Measurements from ENCODE around the gene SOX4. TPM values are rescaled to one million over a fixed set of nuclear protein-coding genes. Genes with fewer than 3 reads are reported as not detected.

Gene SOX4
- polyA plus RNA-seq, 1 donor (not counting 4 experiments of a cell fraction or from before 2014, with no cell fraction given) = 16.3 TPM

DNA sequence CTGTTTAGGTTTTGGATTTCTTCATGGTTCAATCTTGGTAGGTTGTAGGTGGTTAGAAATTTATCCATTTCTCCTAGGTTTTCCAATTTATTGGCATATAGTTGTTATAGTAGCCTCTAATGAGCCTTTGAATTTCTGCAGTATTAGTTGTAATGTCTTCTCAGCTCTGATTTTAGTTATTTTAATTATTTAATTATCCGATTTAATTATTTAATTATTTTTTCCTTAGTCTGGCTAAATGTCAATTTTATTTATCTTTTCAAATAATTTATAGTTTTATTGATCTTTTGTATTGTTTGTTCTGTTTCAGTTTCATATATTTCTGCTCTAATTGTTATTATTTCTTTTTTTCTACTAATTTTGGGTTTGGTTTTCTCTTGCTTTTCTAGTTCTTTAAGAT, 28.1 kb upstream of the SOX4 start:
- no peak overlapping the region for H3K27ac ChIP-seq (ENCODE audit: control insufficient read depth, insufficient read depth, low read length)
- H2AFZ ChIP-seq (ENCODE audit: control insufficient read depth, low read length) = no peak overlapping the region
- no peak overlapping the region for H3K9ac ChIP-seq (ENCODE audit: control insufficient read depth, extremely low read depth, insufficient read depth, low read length)
- dilution Hi-C loops (cut with MboI; ENCODE audit: extremely low pct_ligation_motif_present, low sequenced_read_pairs) = no loop called here
- H3K9me3 ChIP-seq (ENCODE audit: control insufficient read depth, low read depth, low read length) = no peaks in the 10 kb centered on the region
- no peaks in the 10 kb centered on the region for H3K36me3 ChIP-seq (ENCODE audit: control insufficient read depth in 2 of 2, extremely low read depth in 1 of 2, insufficient read depth in 2 of 2, low read length in 2 of 2)
- H3K4me2 ChIP-seq (ENCODE audit: control insufficient read depth, extremely low read depth, insufficient read depth, low read depth, low read length) = no peak overlapping the region
- H4K20me1 ChIP-seq (ENCODE audit: control insufficient read depth, extremely low read depth, insufficient read depth, low read length) = no peaks in the 10 kb centered on the region
- H3K79me2 ChIP-seq (ENCODE audit: control insufficient read depth, insufficient read depth, low read length) = no peaks in the 10 kb centered on the region
- no peaks in the 10 kb centered on the region for H3K9me1 ChIP-seq (ENCODE audit: control insufficient read depth, extremely low read depth, insufficient read depth, low read length)
- TF ChIP-seq, protein P1, sequence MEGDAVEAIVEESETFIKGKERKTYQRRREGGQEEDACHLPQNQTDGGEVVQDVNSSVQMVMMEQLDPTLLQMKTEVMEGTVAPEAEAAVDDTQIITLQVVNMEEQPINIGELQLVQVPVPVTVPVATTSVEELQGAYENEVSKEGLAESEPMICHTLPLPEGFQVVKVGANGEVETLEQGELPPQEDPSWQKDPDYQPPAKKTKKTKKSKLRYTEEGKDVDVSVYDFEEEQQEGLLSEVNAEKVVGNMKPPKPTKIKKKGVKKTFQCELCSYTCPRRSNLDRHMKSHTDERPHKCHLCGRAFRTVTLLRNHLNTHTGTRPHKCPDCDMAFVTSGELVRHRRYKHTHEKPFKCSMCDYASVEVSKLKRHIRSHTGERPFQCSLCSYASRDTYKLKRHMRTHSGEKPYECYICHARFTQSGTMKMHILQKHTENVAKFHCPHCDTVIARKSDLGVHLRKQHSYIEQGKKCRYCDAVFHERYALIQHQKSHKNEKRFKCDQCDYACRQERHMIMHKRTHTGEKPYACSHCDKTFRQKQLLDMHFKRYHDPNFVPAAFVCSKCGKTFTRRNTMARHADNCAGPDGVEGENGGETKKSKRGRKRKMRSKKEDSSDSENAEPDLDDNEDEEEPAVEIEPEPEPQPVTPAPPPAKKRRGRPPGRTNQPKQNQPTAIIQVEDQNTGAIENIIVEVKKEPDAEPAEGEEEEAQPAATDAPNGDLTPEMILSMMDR (optimal IDR thresholded peaks at IDR 0.05 in 1 of 3, IDR thresholded peaks at IDR 0.05 in 1 of 3, conservative IDR thresholded peaks at IDR 0.05 in 1 of 3; ENCODE audit: extremely low read depth in 1 of 3, insufficient read depth in 2 of 3, low read length in 3 of 3) = no peak
- TF ChIP-seq EZH2 (IDR thresholded peaks at IDR 0.05; ENCODE audit: low read length) = no peak
- H3K4me3 ChIP-seq (ENCODE audit: control insufficient read depth in 2 of 3, extremely low read depth in 1 of 3, insufficient read depth in 2 of 3, low read depth in 1 of 3, low read length in 3 of 3) = no peak overlapping the region
- H3K4me1 ChIP-seq (ENCODE audit: control insufficient read depth, extremely low read depth, insufficient read depth, low read length) = no peaks in the 10 kb centered on the region
- DNase-seq (ENCODE audit: low read depth, low spot score) = no peak
- H3K27me3 ChIP-seq (ENCODE audit: control insufficient read depth, extremely low read depth, insufficient read depth, low read length) = no peaks in the 10 kb centered on the region
- no peak for FAIRE-seq

DNA sequence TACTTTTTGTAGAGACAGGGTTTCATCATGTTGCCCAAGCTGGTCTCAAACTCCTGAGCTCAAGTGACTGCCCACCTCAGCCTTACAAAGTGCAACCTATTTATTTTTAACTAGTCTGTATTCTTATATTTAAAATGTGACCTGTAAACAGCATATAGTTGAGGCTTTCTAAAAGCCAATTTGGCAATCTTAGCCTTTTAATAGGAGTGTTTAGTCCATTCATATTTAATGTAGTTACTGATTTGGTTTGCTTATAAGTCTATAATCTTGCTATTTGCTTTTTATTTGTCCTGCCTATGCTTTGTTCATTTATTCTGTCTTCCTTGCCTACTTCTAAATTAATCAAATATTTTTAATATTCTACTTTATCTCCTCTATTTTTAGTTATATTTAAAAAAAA, 15.0 kb upstream of the SOX4 start:
- Histone ChIP-seq H3K4me2 (ENCODE audit: control insufficient read depth, extremely low read depth, insufficient read depth, low read depth, low read length) (no peak overlapping the region), H2AFZ (ENCODE audit: control insufficient read depth, low read length) (no peak overlapping the region), H3K27me3 (ENCODE audit: control insufficient read depth, extremely low read depth, insufficient read depth, low read length) (no peaks in the 10 kb centered on the region), H3K9me3 (ENCODE audit: control insufficient read depth, low read depth, low read length) (no peaks in the 10 kb centered on the region), H3K4me1 (ENCODE audit: control insufficient read depth, extremely low read depth, insufficient read depth, low read length) (no peaks in the 10 kb centered on the region), H3K9me1 (ENCODE audit: control insufficient read depth, extremely low read depth, insufficient read depth, low read length) (no peaks in the 10 kb centered on the region), H3K9ac (ENCODE audit: control insufficient read depth, extremely low read depth, insufficient read depth, low read length) (no peak overlapping the region), H3K27ac (ENCODE audit: control insufficient read depth, insufficient read depth, low read length) (no peak overlapping the region), H3K4me3 (ENCODE audit: control insufficient read depth in 2 of 3, extremely low read depth in 1 of 3, insufficient read depth in 2 of 3, low read depth in 1 of 3, low read length in 3 of 3) (no peak overlapping the region), H3K36me3 (ENCODE audit: control insufficient read depth in 2 of 2, extremely low read depth in 1 of 2, insufficient read depth in 2 of 2, low read length in 2 of 2) (no peaks in the 10 kb centered on the region), H3K79me2 (ENCODE audit: control insufficient read depth, insufficient read depth, low read length) (no peaks in the 10 kb centered on the region), H4K20me1 (ENCODE audit: control insufficient read depth, extremely low read depth, insufficient read depth, low read length) (no peaks in the 10 kb centered on the region)
- dilution Hi-C loops (cut with MboI; ENCODE audit: extremely low pct_ligation_motif_present, low sequenced_read_pairs) = no loop called here
- DNase-seq (ENCODE audit: low read depth, low spot score) (no peak), FAIRE-seq (no peak)
- TF ChIP-seq EZH2 (IDR thresholded peaks at IDR 0.05; ENCODE audit: low read length) = no peak
- TF ChIP-seq, protein P1 (optimal IDR thresholded peaks at IDR 0.05 in 1 of 3, IDR thresholded peaks at IDR 0.05 in 1 of 3, conservative IDR thresholded peaks at IDR 0.05 in 1 of 3; ENCODE audit: extremely low read depth in 1 of 3, insufficient read depth in 2 of 3, low read length in 3 of 3) = no peak
